Rectal smooth muscle tissue (tissue), 1 donor: ENCODE data around the gene TRIAP1.
"Not testable (repeated sequence)": the region's sequence is repeated elsewhere in the genome, so short reads cannot be mapped to it uniquely, and the experiment has no call there.

Source experiments
- H3K27ac ChIP-seq: one replicate; pipeline ENCODE4 v1.7.0; 2013; ENCODE audit warnings: low read depth, low read length, inconsistent platforms
- H3K27me3 ChIP-seq: one replicate; pipeline ENCODE4 v1.7.0; 2013; ENCODE audit warnings: low read length; ENCODE audit not compliant: control insufficient read depth, insufficient read depth
- H3K36me3 ChIP-seq: one replicate; pipeline ENCODE4 v1.7.0; 2013; ENCODE audit warnings: low read length; ENCODE audit not compliant: control insufficient read depth, insufficient read depth
- H3K4me1 ChIP-seq: one replicate; pipeline ENCODE4 v1.7.0; 2013; ENCODE audit warnings: low read length; ENCODE audit not compliant: control insufficient read depth, insufficient read depth
- H3K4me3 ChIP-seq: one replicate; pipeline ENCODE4 v1.7.0; 2013; ENCODE audit warnings: low read length
- H3K9ac ChIP-seq: one replicate; pipeline ENCODE4 v1.7.0; 2013; ENCODE audit warnings: low read length

The TRIAP1 gene

GRCh38 chr12:120465756-120466155 lies 19.6 kb upstream of the TRIAP1 start:
- H3K9ac ChIP-seq = no peak overlapping the region
- peaks cover 5% of the 10 kb centered on the region for H3K4me1 ChIP-seq
- H3K36me3 ChIP-seq = peaks cover 31% of the 10 kb centered on the region
- H3K27me3 ChIP-seq = no peaks in the 10 kb centered on the region
- H3K4me3 ChIP-seq = no peak overlapping the region
- H3K27ac ChIP-seq = no peak overlapping the region

DNA sequence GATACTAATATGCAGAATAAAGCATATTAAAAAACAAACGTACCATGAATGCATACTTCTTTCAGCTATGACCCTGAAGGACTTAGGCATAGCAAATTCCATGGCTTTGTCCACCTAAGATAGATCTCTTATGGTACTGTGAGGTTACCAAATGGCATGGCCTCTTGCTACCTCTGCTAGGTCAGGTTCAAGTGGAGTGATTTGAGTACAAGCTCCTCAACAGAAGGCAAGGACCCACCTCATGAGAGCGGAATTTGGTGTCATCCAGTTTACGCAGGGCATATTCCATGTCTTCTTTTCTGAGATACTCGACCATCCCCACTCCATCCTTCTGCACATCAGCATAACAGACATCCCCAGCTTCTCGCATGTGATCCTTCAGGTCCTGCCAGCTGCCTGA lies 17.5 kb upstream of the TRIAP1 start:
- H3K27me3 ChIP-seq = no peaks in the 10 kb centered on the region
- H3K4me1 ChIP-seq = peaks cover 5% of the 10 kb centered on the region
- H3K4me3 ChIP-seq = no peak overlapping the region
- H3K36me3 ChIP-seq = peaks cover 40% of the 10 kb centered on the region
- H3K9ac ChIP-seq = no peak overlapping the region
- no peak overlapping the region for H3K27ac ChIP-seq

DNA sequence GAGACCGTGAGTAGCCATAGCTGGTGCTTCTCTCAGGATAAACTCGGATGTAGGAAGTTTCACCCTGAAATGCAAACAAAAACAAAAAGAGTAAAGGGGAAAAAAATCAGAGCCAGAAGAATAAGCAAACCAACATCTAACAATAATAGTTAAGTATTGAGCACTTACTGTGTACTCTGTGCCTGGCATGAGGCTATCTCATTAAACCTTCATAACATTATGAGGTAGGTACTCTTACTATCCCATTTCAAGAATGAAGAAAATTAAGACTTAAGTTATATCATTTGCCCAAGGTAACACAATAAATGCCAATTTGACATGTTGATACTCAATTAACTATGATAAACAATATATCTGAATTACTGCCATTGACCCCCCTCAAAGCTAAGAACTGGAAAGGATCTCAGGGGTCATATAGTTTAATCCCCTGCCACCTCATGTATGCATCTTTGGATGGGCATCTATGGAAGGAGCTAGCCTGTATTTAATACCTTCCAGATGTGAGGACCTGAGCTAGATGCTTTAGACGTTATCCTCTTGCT lies 16.0 kb upstream of the TRIAP1 start:
- no peak overlapping the region for H3K9ac ChIP-seq
- H3K36me3 ChIP-seq = peaks cover 46% of the 10 kb centered on the region
- no peak overlapping the region for H3K27ac ChIP-seq
- H3K27me3 ChIP-seq = no peaks in the 10 kb centered on the region
- no peak overlapping the region for H3K4me3 ChIP-seq
- no peaks in the 10 kb centered on the region for H3K4me1 ChIP-seq

DNA sequence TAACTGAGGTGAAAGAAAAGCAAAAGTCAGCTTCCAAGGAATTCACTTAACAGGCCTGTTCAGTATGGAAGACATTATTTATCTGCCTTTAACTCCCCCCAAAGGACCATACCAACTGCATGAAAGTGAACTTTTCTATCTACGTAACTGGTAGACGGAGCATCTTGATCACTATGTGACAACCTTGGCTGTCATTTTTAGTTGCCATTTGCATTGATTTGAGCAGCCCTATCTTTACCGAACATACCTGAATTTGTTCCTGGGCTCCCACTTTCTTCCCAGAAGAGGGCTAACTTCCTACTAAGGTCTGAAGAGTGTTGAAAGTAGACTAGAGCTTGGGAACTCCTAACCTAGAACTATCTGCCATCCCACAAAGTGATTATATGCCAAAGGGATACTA lies 14.0 kb upstream of the TRIAP1 start:
- Histone ChIP-seq H3K9ac (no peak overlapping the region), H3K27ac (no peak overlapping the region), H3K4me3 (no peak overlapping the region), H3K4me1 (no peaks in the 10 kb centered on the region), H3K27me3 (no peaks in the 10 kb centered on the region), H3K36me3 (peaks cover 51% of the 10 kb centered on the region)

DNA sequence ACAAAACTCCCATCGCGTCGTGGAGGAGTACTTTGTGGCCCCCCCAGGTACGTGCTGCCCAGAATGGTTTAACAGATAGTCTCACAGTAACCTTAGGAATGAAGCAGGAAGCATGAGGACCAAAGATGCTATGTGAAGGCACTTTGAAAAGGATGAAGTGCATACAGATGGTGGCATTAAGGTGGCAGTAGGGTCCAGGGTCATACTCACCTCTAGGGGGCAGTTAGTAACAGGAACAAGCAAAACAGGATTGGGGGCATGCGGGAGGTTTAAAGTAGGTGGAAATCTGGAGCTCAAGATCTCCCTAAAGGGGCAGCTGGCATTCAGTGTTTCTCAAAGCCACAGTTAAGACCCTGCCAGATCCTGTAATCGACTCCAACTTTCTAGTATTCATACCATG lies 10.9 kb upstream of the TRIAP1 start:
- H3K9ac ChIP-seq = no peak overlapping the region
- H3K36me3 ChIP-seq = peaks cover 28% of the 10 kb centered on the region
- H3K27me3 ChIP-seq = no peaks in the 10 kb centered on the region
- H3K4me1 ChIP-seq = no peaks in the 10 kb centered on the region
- H3K27ac ChIP-seq = no peak overlapping the region
- H3K4me3 ChIP-seq = no peak overlapping the region

DNA sequence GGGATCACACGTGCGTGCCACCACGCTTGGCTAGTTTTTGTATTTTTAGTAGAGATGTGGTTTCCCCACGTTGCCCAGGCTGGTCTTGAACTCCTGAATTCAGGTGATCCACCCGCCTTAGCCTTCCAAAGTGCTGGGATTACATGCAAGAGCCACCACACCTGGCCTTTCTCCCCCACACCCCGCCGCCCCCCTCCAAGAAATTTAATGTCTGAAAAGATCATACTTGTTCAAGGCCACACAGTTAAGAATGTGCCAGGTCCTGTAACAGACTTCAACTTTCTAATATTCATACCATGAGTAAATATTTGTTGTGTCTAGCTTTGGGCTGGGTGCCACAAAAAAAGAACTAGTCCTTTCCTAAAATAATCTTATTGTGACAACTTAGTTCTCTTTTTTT lies 9.1 kb upstream of the TRIAP1 start:
- Histone ChIP-seq H3K9ac (no peak overlapping the region), H3K4me1 (no peaks in the 10 kb centered on the region), H3K4me3 (no peak overlapping the region), H3K27me3 (no peaks in the 10 kb centered on the region), H3K36me3 (peaks cover 24% of the 10 kb centered on the region), H3K27ac (no peak overlapping the region)

DNA sequence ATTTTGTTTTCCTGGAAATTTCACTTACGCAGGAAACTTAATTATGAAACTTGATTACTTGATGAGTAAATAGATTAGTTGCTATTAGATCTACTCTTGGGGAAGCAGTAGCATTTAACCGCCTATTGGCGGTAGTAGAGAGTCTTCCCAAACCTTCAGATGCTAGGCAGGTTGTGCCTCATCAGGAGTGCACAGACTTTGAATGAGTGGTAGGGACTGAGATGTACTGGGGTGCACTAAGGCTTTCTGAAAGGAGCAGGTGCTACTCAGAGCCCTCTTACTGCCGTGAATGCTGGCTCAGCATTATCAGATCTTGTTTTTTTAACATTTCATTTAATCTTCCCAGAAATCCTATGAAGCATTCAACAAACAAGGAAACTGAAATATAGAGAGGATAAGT lies 7.8 kb upstream of the TRIAP1 start:
- H3K4me3 ChIP-seq = no peak overlapping the region
- no peak overlapping the region for H3K27ac ChIP-seq
- H3K9ac ChIP-seq = no peak overlapping the region
- peaks cover 19% of the 10 kb centered on the region for H3K36me3 ChIP-seq
- H3K27me3 ChIP-seq = no peaks in the 10 kb centered on the region
- no peaks in the 10 kb centered on the region for H3K4me1 ChIP-seq

GRCh38 chr12:120453060-120453750 lies 7.0 kb upstream of the TRIAP1 start:
- Histone ChIP-seq H3K36me3 (peaks cover 14% of the 10 kb centered on the region), H3K4me3 (no peak overlapping the region), H3K9ac (no peak overlapping the region), H3K27me3 (no peaks in the 10 kb centered on the region), H3K4me1 (no peaks in the 10 kb centered on the region), H3K27ac (no peak overlapping the region)

DNA sequence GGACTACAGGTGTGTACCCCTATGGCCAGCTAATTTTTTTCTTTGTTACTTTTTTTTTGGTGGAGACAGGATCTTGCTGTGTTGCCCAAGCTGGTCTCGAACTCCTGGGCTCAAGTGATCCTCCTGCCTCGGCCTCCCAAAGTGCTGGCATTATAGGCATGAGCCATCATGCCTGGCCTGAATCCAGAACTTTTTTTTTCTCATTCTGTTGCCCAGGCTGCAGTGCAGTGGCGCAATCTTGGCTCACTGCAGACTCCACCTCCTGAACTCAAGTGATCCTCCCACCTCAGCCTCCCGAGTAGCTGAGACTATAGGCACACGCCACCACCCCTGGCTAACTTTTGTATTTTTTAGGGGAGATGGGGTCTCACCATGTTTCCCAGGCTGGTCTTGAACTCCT lies 6.3 kb upstream of the TRIAP1 start:
- not testable (repeated sequence) for H3K27me3 ChIP-seq, H3K4me1 ChIP-seq, H3K9ac ChIP-seq, H3K4me3 ChIP-seq, H3K27ac ChIP-seq
- peaks cover 14% of the 10 kb centered on the region for H3K36me3 ChIP-seq

DNA sequence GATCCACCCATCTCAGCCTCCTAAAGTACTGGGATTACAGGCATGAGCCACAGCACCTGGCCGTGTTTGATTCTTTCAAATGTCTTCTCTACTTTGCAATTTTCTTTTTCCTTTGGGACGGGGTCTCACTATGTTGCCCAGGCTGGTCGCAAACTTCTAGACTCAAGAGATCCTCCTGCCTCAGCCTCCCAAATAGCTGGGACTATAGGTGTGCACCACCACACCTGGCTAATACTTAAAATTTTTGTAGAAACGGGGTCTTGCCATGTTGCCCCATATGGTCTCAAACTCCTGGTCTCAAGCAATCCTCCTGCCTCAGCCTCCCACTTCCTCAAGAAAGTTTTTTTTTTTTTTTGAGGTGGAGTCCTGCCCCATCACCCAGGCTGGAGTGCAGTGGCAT lies 1.8 kb upstream of the TRIAP1 start:
- H3K4me1 ChIP-seq = peaks cover 8% of the 10 kb centered on the region
- no peak overlapping the region for H3K27ac ChIP-seq
- H3K27me3 ChIP-seq = no peaks in the 10 kb centered on the region
- no peak overlapping the region for H3K4me3 ChIP-seq
- H3K36me3 ChIP-seq = peaks cover 6% of the 10 kb centered on the region
- no peak overlapping the region for H3K9ac ChIP-seq

DNA sequence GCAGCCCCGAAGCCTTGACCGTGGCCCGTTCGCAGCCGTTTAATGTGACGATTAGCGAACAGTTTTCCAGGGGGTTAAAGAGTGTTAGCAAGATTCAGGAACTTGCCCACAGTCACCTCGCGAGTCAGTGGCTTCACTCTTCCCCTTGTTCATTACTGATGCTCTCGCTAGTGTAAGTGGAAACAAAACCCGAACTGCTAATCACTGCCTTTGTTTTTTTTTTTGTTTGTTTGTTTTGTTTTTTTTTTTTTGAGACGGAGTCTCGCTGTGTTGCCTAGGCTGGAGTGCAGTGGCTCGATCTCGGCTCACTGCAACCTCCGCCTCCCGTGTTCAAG lies 627 bp upstream of the TRIAP1 start:
- peak overlapping the region; percentile 91 for H3K27ac ChIP-seq
- not testable (repeated sequence) for H3K27me3 ChIP-seq, H3K36me3 ChIP-seq, H3K4me1 ChIP-seq
- peak overlapping the region; percentile 72 for H3K9ac ChIP-seq
- peak overlapping the region; percentile 84 for H3K4me3 ChIP-seq

DNA sequence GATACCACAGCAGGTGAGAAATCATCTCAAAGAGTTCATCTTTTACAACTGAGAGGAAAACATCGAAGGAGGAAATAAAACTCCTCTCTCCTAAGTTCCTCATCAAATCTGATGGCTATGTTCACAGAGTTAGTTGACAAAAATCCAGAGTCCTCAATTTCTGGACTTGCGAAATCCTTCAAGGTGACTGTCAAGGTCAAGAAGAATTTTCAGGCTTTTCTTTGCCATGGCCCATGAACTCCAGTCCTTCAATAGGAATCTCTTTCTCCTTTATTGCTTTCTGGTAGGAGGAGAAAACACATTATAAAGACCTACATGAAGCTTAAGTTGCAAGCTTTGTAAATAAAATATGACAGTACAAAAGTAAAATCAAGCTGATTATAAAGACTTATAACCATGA lies 1.5 kb downstream of the TRIAP1 start:
- Histone ChIP-seq H3K27me3 (no peaks in the 10 kb centered on the region), H3K4me1 (peaks cover 8% of the 10 kb centered on the region), H3K27ac (no peak overlapping the region), H3K4me3 (no peak overlapping the region), H3K9ac (no peak overlapping the region), H3K36me3 (peaks cover 7% of the 10 kb centered on the region)

- Histone ChIP-seq H3K4me1 (no peaks in the 10 kb centered on the region), H3K27ac (no peak overlapping the region), H3K36me3 (peaks cover 5% of the 10 kb centered on the region), H3K27me3 (no peaks in the 10 kb centered on the region), H3K4me3 (no peak overlapping the region), H3K9ac (no peak overlapping the region)
Measured at GRCh38 chr12:120439646-120440247, 6.4 kb downstream of the TRIAP1 start.
